ENCODE data around the gene AURKAIP1. TPM values are rescaled to one million over a fixed set of nuclear protein-coding genes. Genes with fewer than 3 reads are reported as not detected.
A peak's percentile ranks its signal among the peaks of the same experiment; 100 is the strongest.

AURKAIP1 gene
- total RNA-seq, 1 donor from 2014 or later: 135 TPM

DNA sequence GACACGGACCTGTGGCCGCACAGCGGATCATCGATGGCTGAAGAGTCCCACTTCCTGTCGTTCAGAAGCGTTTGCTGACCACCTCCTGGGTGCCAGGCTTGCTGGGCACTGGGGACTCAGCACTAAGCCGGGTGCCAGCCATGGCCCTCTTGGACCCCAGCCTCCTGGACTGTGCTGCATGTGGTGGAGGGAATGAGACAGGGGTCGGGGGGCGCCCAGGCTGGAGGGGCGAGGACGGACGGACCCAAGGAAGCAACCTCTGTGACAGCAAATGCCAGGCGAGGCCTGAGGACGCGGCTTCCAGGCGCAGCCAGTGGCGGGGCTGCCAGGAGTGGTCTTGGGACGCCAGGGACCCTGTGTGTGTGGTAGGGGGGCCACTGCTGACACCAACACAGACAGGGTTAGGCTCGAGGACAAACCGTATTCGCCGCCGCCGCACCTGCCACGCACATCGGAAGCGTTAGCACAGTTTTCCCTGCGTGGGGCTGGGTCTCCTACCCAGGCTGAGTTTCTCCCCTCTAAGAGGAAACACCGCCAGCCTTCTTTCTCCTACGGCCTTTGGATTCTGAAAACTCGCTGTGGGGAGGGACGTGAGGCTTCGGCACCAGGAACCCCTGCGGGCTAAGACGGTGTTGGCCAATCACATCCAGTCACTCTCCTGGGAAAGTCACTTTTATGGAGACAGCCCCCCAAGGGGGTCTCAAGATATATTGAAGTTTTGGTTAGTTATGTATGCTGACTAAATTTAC, 13.6 kb downstream of the AURKAIP1 start:
- DNase-seq (ENCODE audit: low spot score): no peak

GRCh38 chr1:1360506-1361169, 14.4 kb downstream of the AURKAIP1 start:
- DNase-seq (ENCODE audit: low spot score): peak; percentile 40

GRCh38 chr1:1359664-1360468, 15.1 kb downstream of the AURKAIP1 start:
- DNase-seq (ENCODE audit: low spot score): no peak

GRCh38 chr1:1359308-1359663, 15.7 kb downstream of the AURKAIP1 start:
- no peak for DNase-seq (ENCODE audit: low spot score)

- DNase-seq (ENCODE audit: low spot score): peak; percentile 60
Observed at GRCh38 chr1:1358433-1359271, 16.4 kb downstream of the AURKAIP1 start, which contains the start of gene MXRA8. Gene MXRA8, minus strand, starts transcription at chr1:1358555. Its CDS starts 51 bp downstream, at chr1:1358504.

GRCh38 chr1:1357871-1358432, 17.1 kb downstream of the AURKAIP1 start:
- no peak for DNase-seq (ENCODE audit: low spot score)

- no peak for DNase-seq (ENCODE audit: low spot score)
Observed at GRCh38 chr1:1356796-1357401, 18.1 kb downstream of the AURKAIP1 start.

DNA sequence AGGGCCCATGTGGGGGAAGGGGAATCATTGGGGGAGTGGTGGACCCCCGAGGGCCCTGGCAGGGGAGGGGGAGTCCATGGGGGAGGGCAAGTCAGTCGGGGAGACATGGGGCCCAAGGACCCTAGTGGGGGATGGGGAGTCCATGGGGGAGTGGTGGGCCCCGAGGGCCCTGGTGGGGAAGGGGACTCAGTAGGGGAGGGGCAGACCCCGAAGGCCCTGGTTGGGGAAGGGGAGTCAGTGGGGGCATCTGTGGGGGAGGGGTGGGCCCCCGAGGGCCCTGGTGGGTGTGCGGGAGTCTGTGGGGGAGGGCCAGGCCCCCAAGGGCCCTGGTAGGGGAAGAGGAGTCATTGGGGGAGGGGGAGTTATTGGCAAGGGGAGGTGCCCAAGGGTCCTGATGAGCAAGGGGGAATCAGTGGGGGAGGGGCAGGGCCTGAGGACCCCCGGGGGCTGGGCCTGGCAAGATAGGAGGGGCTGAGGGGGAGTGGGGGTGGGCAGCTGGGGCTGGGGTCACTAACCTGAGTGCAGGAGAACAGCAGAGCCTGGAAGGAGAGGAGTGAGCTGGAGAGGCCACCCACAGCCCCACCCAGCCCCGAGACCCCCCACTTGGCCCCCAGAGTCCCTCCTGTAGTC, 18.7 kb downstream of the AURKAIP1 start:
- no peak for DNase-seq (ENCODE audit: low spot score)

DNA sequence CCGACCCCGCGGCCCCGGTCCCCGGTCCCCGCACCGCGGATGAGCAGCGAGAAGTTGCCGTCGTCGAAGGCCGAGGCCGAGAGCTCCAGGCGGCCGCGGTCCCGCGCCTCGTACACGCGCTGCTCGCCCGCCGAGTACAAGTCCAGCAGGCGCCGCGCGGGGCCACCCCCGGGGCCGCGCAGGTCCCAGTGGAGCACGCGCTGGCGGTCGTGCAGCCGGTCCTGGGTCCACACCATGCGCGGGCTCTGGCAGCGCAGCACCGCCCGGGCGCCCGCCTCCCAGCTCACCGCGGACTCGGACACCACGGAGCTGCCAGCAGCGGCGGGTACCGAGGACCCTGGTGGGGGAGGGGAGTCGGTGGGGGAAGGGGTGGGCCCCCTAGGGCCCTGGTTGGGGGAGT, 19.6 kb downstream of the AURKAIP1 start:
- DNase-seq (ENCODE audit: low spot score): no peak

DNA sequence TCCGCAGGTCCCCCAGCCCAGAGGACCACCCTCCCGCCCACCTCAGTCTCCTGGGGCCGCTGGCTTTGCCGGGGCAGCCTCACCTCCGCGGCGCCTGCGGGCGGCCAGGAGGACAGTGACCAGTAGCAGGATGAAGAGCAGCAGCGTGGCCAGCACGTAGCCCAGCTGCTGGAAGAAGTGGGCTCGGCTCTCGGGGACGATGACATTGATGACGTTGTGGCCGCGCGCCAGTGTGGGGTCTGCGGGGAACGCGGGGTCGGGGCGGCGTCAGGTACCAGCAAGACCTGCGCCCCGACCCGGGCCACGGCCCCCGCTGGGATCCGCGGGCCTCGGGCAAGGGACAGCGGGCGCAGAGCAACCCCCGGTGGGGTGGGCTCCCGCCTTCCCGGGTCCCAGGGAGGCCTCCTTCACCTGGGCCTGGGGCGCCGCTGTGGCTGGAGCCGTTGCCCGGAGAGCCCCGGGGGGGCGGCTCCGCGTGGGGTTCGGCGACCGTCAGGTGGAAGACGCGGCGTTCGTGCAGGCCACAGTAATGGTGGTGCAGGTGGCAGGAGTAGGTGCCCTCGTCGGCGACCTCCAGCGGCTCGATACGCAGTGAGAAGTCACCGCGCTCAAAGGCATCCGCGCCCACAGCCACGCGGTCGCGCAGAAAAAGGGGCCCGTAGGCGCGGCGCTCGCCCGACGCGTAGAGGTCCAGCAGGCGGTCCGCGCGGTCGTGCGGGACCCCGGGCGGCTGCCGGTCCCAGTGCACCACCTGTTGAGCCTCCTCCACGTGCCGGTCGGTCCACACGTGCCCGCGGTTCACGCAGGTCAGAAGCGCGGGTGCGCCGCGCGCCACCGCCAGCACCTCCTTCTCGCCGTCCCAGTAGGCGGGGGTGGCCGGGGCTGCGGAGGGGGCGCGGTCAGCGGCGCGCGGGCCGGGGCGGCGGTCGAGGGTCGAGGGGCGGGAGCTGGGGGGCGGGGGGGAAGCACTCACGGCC, 20.4 kb downstream of the AURKAIP1 start:
- no peak for DNase-seq (ENCODE audit: low spot score)

DNA sequence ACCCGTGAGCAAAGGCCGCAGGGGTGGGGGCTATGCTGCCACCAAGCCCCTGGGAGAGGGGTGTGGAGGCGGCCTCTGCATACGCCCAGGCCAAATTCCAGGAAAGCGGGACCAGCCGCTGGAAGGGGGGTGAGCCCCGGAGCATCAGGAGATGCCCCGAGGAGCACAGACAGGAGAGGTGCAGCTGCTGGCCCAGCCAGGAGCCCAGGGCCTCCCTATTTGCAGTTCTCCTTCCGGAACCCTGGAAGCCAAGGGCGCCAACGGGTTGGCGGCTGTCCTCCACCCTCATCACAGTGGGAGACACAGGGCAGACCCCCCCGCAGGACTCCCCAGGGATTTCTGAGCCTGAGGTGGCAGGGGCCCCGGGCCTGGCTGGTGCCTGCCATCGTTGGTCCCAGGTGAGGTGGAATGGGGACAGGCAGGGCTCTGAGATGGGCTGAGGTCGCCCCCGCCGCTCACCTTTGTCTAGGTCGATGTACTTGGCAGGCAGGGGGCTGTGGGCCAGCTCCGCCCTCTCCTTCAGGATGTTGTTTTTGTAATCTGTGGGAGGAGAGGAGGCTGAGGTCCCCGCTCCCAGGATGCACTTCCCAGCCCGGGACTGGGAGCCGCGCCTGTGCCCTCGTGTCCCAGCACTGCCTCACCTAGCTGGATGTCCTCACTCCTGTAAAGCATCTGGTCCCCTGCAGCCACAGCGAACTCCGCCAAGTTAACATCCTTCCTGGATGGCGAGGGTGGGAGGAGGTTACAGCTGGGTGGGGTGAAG, 21.4 kb downstream of the AURKAIP1 start:
- no peak for DNase-seq (ENCODE audit: low spot score)

DNA sequence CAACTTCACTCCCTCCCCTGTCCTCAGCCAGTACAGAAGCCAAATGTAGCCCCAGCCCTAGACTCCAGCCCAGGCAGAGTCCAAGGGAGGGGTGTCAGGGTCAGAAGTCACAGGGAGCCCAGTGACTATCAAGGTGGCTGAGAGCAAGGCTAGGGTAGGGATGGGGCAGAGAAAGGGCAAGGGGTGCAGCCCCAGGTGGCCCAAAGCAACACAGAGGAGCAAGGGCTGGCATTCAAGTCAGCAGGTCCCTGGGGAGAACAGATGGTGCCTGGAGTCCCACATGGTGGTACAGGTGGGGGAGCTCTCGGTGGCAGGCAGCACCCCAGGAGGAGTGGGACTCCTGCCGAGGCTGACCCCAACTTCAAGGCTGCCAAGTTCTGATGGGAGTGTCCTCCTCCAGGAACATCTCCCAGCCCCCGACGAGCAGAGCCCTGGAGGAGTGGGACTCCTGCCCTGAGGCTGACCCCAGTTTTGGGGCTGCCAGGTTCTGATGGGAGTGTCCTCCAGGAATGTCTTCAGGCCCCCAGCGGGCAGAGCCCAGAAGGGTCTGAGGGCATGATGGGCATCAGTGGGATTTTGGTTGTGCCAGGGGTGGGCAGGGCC, 22.1 kb downstream of the AURKAIP1 start:
- DNase-seq (ENCODE audit: low spot score): no peak

GRCh38 chr1:1351511-1352427, 23.2 kb downstream of the AURKAIP1 start:
- no peak for DNase-seq (ENCODE audit: low spot score)

DNA sequence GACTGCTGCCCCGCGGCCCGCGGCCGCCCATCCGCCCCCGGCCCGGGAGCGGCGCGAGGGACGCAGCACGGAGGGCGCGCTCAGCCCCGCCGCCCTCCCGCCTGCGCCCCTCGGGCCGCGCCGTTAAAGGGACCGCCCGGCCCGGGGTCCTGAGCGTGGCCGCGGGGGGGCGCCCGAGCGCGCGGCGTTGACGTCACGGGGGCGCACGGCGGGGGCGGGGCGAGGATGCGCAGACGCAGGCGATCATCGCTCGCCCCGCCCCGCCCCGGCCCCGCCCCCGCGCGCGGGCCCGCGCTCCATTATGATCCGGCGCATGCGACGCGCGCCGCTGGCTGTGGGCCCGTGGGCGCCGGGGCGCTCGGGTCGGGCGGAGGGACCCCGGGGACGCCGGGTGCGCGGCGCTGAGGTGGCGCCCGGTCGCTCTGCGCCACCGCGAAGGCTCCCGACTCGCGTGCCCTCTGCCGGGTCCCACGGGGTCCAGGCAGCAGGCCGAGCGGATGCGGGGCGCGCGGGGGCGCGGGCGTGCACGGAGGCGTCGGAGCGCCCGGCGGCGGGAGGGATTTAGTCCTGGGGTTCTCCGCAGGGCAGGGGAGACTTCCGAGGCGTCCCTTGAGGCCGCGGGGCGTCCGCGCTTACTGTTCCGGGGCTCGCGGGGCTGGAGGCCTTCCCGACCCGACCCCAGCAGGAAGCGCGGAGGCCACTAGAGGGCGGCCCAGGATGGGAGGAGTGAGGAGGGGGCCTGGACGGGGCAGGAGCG, 25.6 kb downstream of the AURKAIP1 start, which contains the start of gene DVL1:
Gene DVL1 (minus strand): TSS at position 163 of the 757 bp plus-strand sequence. CDS start 353 bp downstream, outside the sequence.
- DNase-seq (ENCODE audit: low spot score): no peak

DNA sequence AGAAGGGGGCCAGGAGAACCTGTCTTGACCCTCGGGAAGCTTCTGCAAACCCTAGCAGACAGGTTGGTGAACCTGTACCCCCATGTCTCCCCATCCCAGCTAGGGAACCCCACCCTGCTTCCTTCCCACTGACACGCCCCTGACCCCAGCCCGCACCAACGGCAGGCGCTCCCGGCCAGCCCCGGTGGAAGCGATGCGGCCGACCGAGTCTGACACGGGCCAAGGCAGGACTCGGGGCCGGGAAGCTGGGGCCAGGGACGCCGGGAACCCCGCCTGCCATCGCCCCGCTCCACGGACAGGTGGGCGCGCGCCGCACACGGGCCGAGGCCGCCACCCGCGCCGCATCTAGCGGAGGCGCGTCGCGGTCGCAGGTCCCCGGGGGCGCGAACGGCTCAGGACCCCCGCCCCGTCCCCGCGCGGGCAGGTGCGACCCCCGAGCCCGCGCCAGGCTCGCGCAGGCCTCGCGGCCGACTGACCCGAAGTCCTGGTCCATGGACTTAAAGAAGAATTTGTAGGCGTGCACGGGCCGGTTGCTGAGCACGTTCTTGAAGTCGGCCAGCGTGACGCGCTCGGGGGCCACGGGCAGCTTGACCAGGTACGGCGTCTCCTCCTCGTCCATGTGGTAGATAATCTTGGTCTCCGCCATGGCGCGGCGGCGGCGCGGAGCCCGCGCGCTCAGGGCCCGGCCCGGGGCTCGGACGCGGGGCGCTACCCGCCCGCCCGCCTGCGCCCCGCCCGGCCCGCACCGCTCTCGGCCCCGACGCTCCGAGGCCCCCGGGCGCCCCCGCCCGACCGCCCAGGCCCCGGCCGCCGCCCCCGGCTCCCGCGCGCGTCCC, 26.4 kb downstream of the AURKAIP1 start:
- no peak for DNase-seq (ENCODE audit: low spot score)
